Measurements from ENCODE around the gene ZP1. TPM values are rescaled to one million over a fixed set of nuclear protein-coding genes. Genes with fewer than 3 reads are reported as not detected.

Gene ZP1
- total and polyA plus RNA-seq, 10 of the 15 experiments (the other 5 are each of a cell fraction or from before 2014, with no cell fraction given) = not detected

GRCh38 chr11:60831143-60831500 lies 36.2 kb upstream of the ZP1 start:
- ATAC-seq (peak; percentile 98), DNase-seq (ENCODE audit: low read depth, low spot score) (peak; percentile 26), FAIRE-seq (peak; percentile 88)
- SMC1A ChIA-PET (ENCODE audit: uncharacterized antibody, unreplicated experiment) = interaction anchor here (0.9 to 5.8 kb wide), 26 partner anchors 9 to 562 kb away, joined by 3 to 57 read pairs (median 5); partner anchors contain the start of genes CD6 and TMEM109
- Histone ChIP-seq H3K4me2 (ENCODE audit: control insufficient read depth, insufficient read depth) (no peak overlapping the region), H2AFZ (ENCODE audit: control insufficient read depth, low read depth, low read length) (peak overlapping the region; percentile 60; the same call in 1 of the 2 replicates), H3K9me3 (replicated peaks; ENCODE audit: control insufficient read depth, insufficient read depth, low read length) (no peaks in the 10 kb centered on the region), H4K20me1 (ENCODE audit: control insufficient read depth, insufficient read depth) (no peaks in the 10 kb centered on the region), H3K27me3 (replicated peaks in 1 of 2; ENCODE audit: control insufficient read depth in 2 of 2, insufficient read depth in 2 of 2, low read length in 1 of 2) (no peaks in the 10 kb centered on the region; a peak in 2 of 4 replicates), H3K27ac (ENCODE audit: control insufficient read depth, insufficient read depth) (no peak overlapping the region), H3K9ac (ENCODE audit: control insufficient read depth, insufficient read depth, low read length) (no peak overlapping the region), H3K79me2 (ENCODE audit: control insufficient read depth, insufficient read depth, low read length) (no peaks in the 10 kb centered on the region), H3K36me3 (ENCODE audit: control insufficient read depth in 2 of 2, insufficient read depth in 2 of 2, low read length in 1 of 2) (no peaks in the 10 kb centered on the region), H3K4me3 (no peak overlapping the region), H3K4me1 (ENCODE audit: control insufficient read depth, insufficient read depth, low read length) (no peaks in the 10 kb centered on the region; the same call in 1 of the 2 replicates)
- CTCF ChIA-PET = interaction anchor here (0.6 to 7.8 kb wide), 57 partner anchors 9 to 555 kb away, joined by 3 to 135 read pairs (median 5); partner anchors contain the start of genes CCDC86, CD6, MS4A15 and PRPF19
- WGBS (ENCODE audit: insufficient coverage, insufficient replicate concordance, low lambda C conversion rate, missing lambda C conversion rate) = 19% methylated on average over 8 of the region's 8 CpGs
- in situ Hi-C loops (cut with MboI) = no loop called here
- BruUV-seq (replicated peaks) = no TSS peak
- intact Hi-C loops (cut with micrococcal nuclease; ENCODE audit: unreplicated experiment) = loop anchor here (1.0 to 2.0 kb wide), 5 partner anchors 56 to 356 kb away; no protein-coding TSS in a partner anchor
- RAD21 ChIA-PET (ENCODE audit: unreplicated experiment) = interaction anchor here (0.6 to 4.1 kb wide), 34 partner anchors 9 to 604 kb away, joined by 3 to 46 read pairs (median 5); partner anchors contain the start of genes PRPF19 and TMEM109
- POLR2A ChIA-PET = interaction anchor here (0.7 kb wide), 1 partner anchor 423 kb away, joined by 3 read pairs; no protein-coding TSS in a partner anchor
- TF ChIP-seq ZNF384 (IDR thresholded peaks at IDR 0.05; ENCODE audit: borderline replicate concordance, low read depth, low read length) (no peak), IRF3 (IDR thresholded peaks at IDR 0.05) (no peak), ELK1 (IDR thresholded peaks at IDR 0.05; ENCODE audit: low read depth, low read length) (0 out of 2 replicates have a peak, but pooled peaks have one; percentile 19), ZNF622 (IDR thresholded peaks at IDR 0.05) (no peak), TCF12 (IDR thresholded peaks at IDR 0.05; ENCODE audit: low read depth, low read length) (peak; percentile 75), SMC3 (IDR thresholded peaks at IDR 0.05; ENCODE audit: borderline replicate concordance, low read length) (peak; percentile 96), SUZ12 (IDR thresholded peaks at IDR 0.05; ENCODE audit: unreplicated experiment) (no peak), CTCF (IDR thresholded peaks at IDR 0.05 in 2 of 3, conservative IDR thresholded peaks at IDR 0.05 in 1 of 3; ENCODE audit: control insufficient read depth in 2 of 3, extremely low read depth in 1 of 3, insufficient read depth in 1 of 3, low read depth in 3 of 3, low read length in 3 of 3) (peak; percentile 94 to 95 (median 95)), ZNF274 (IDR thresholded peaks at IDR 0.05; ENCODE audit: insufficient read depth, insufficient read length) (no peak), ZZZ3 (IDR thresholded peaks at IDR 0.05; ENCODE audit: control insufficient read depth, insufficient read length, low read depth) (no peak), BHLHE40 (IDR thresholded peaks at IDR 0.05; ENCODE audit: borderline replicate concordance in 1 of 2, low read depth in 2 of 2, low read length in 1 of 2) (peak in 1 of 2 experiments; percentile 12; a peak in 1 of 4 replicates), TARDBP (IDR thresholded peaks at IDR 0.05; ENCODE audit: borderline replicate concordance) (no peak), MYB (IDR thresholded peaks at IDR 0.05; ENCODE audit: borderline replicate concordance, low read depth, low read length) (0 out of 2 replicates have a peak, but pooled peaks have one; percentile 13), SIX5 (IDR thresholded peaks at IDR 0.05; ENCODE audit: low read depth, low read length, severe bottlenecking) (no peak), SMARCA5 (IDR thresholded peaks at IDR 0.05) (0 out of 2 replicates have a peak, but pooled peaks have one; percentile 16), POU2F2 (IDR thresholded peaks at IDR 0.05; ENCODE audit: borderline replicate concordance, low read depth, low read length) (peak; percentile 33; the same call in 1 of the 3 replicates), YY1 (IDR thresholded peaks at IDR 0.05; ENCODE audit: low read depth, low read length) (peak; percentile 69; the same call in 1 of the 2 replicates), TCF3 (IDR thresholded peaks at IDR 0.05; ENCODE audit: borderline replicate concordance, insufficient read depth, low read depth, low read length) (0 out of 2 replicates have a peak, but pooled peaks have one; percentile 23), RB1 (IDR thresholded peaks at IDR 0.05; ENCODE audit: borderline replicate concordance) (0 out of 2 replicates have a peak, but pooled peaks have one; percentile 54), EGR1 (IDR thresholded peaks at IDR 0.05; ENCODE audit: borderline replicate concordance in 1 of 2, low read depth in 2 of 2, low read length in 2 of 2) (no peak)
